Large intestine (tissue), 3 donors: Measurements from ENCODE around the gene ZFP92. TPM values are rescaled to one million over a fixed set of nuclear protein-coding genes. Genes with fewer than 3 reads are reported as not detected.

Source experiments
- DNase-seq, 2 donors: peaks; one replicate each; pipeline versions ENCODE4 v3.0.0 to v3.0.0-alpha.2; 2013
- H3K27ac ChIP-seq: one replicate; pipeline ENCODE4 v1.5.1; 2013; ENCODE audit warnings: low read length
- H3K27me3 ChIP-seq: 2 replicates; pipeline ENCODE4 v1.6.1; 2013; ENCODE audit warnings: low read length; ENCODE audit not compliant: control insufficient read depth, insufficient read depth
- H3K36me3 ChIP-seq: 2 replicates; pipeline ENCODE4 v1.6.1; 2013; ENCODE audit warnings: low read length; ENCODE audit not compliant: control insufficient read depth, insufficient read depth
- H3K4me1 ChIP-seq: one replicate; pipeline ENCODE4 v1.6.1; 2013; ENCODE audit warnings: low read length; ENCODE audit not compliant: control insufficient read depth, insufficient read depth
- H3K4me3 ChIP-seq: one replicate; pipeline ENCODE4 v1.5.1; 2013; ENCODE audit warnings: low read length
- H3K9me3 ChIP-seq: one replicate; pipeline ENCODE4 v1.6.1; 2013; ENCODE audit warnings: mild to moderate bottlenecking, low read depth, low read length, moderate library complexity; ENCODE audit not compliant: control insufficient read depth
- WGBS: methylation state at CpG from one replicate; pipeline ENCODE4 v1.1.5; 2013; ENCODE audit warnings: low lambda C conversion rate; ENCODE audit not compliant: insufficient coverage; 5-methylcytosine and 5-hydroxymethylcytosine counted together
- polyA plus RNA-seq: library from polyadenylated mRNA; unstranded; fragments of 120-200 nt; gene quantifications from one replicate; pipeline ENCODE4 v1.2.1, GENCODE V29; 2013

ZFP92 gene
- polyA plus RNA-seq, 1 donor = 5.0 TPM

- Histone ChIP-seq H3K4me1 (peaks cover 7% of the 10 kb centered on the region), H3K4me3 (no peak overlapping the region), H3K9me3 (no peaks in the 10 kb centered on the region), H3K27ac (no peak overlapping the region), H3K36me3 (no peaks in the 10 kb centered on the region), H3K27me3 (no peaks in the 10 kb centered on the region)
- DNase-seq = no peak
- no CpG with 5 or more reads among the region's 10 CpGs for WGBS
Observed at GRCh38 chrX:153408221-153408721, 3.0 kb upstream of the ZFP92 start.

GRCh38 chrX:153408871-153409351 lies 2.4 kb upstream of the ZFP92 start:
- no peaks in the 10 kb centered on the region for H3K27me3 ChIP-seq
- no peak overlapping the region for H3K4me3 ChIP-seq
- no CpG with 5 or more reads among the region's 12 CpGs for WGBS
- H3K9me3 ChIP-seq = no peaks in the 10 kb centered on the region
- no peak overlapping the region for H3K27ac ChIP-seq
- H3K36me3 ChIP-seq = no peaks in the 10 kb centered on the region
- DNase-seq = no peak
- H3K4me1 ChIP-seq = peaks cover 7% of the 10 kb centered on the region

GRCh38 chrX:153409414-153410101 lies 1.7 kb upstream of the ZFP92 start:
- Histone ChIP-seq H3K36me3 (no peaks in the 10 kb centered on the region), H3K27me3 (no peaks in the 10 kb centered on the region), H3K4me3 (no peak overlapping the region), H3K4me1 (peaks cover 7% of the 10 kb centered on the region), H3K27ac (no peak overlapping the region), H3K9me3 (no peaks in the 10 kb centered on the region)
- WGBS = no CpG with 5 or more reads among the region's 30 CpGs
- peak; percentile 65 to 88 for DNase-seq

GRCh38 chrX:153410373-153410772 lies 899 bp upstream of the ZFP92 start:
- no CpG with 5 or more reads among the region's 15 CpGs for WGBS
- Histone ChIP-seq H3K36me3 (no peaks in the 10 kb centered on the region), H3K4me1 (peaks cover 7% of the 10 kb centered on the region), H3K4me3 (no peak overlapping the region), H3K27ac (no peak overlapping the region), H3K27me3 (no peaks in the 10 kb centered on the region), H3K9me3 (no peaks in the 10 kb centered on the region)
- peak; percentile 16 to 72 for DNase-seq

GRCh38 chrX:153410888-153411254 lies 401 bp upstream of the ZFP92 start:
- WGBS = no CpG with 5 or more reads among the region's 12 CpGs
- Histone ChIP-seq H3K4me1 (peaks cover 7% of the 10 kb centered on the region), H3K27me3 (no peaks in the 10 kb centered on the region), H3K27ac (no peak overlapping the region), H3K36me3 (no peaks in the 10 kb centered on the region), H3K4me3 (peak overlapping the region; percentile 6), H3K9me3 (no peaks in the 10 kb centered on the region)
- no peak for DNase-seq

GRCh38 chrX:153411988-153412574 lies 809 bp downstream of the ZFP92 start:
- H3K4me3 ChIP-seq = peak overlapping the region; percentile 40
- no peaks in the 10 kb centered on the region for H3K27me3 ChIP-seq
- peaks cover 7% of the 10 kb centered on the region for H3K4me1 ChIP-seq
- H3K27ac ChIP-seq = no peak overlapping the region
- no CpG with 5 or more reads among the region's 17 CpGs for WGBS
- no peaks in the 10 kb centered on the region for H3K36me3 ChIP-seq
- H3K9me3 ChIP-seq = no peaks in the 10 kb centered on the region
- no peak for DNase-seq

- Histone ChIP-seq H3K9me3 (no peaks in the 10 kb centered on the region), H3K27ac (no peak overlapping the region), H3K4me1 (peaks cover 7% of the 10 kb centered on the region), H3K36me3 (no peaks in the 10 kb centered on the region), H3K4me3 (no peak overlapping the region), H3K27me3 (no peaks in the 10 kb centered on the region)
- WGBS = no CpG with 5 or more reads among the region's 23 CpGs
- no peak for DNase-seq
Observed at GRCh38 chrX:153412746-153413720, 1.8 kb downstream of the ZFP92 start.

- Histone ChIP-seq H3K27ac (no peak overlapping the region), H3K4me1 (peaks cover 7% of the 10 kb centered on the region), H3K36me3 (no peaks in the 10 kb centered on the region), H3K9me3 (no peaks in the 10 kb centered on the region), H3K4me3 (no peak overlapping the region), H3K27me3 (no peaks in the 10 kb centered on the region)
- no peak for DNase-seq
- no CpG with 5 or more reads among the region's 11 CpGs for WGBS
Observed at GRCh38 chrX:153413731-153414130, 2.5 kb downstream of the ZFP92 start.

- Histone ChIP-seq H3K27me3 (no peaks in the 10 kb centered on the region), H3K9me3 (no peaks in the 10 kb centered on the region), H3K36me3 (no peaks in the 10 kb centered on the region), H3K4me1 (peaks cover 7% of the 10 kb centered on the region), H3K4me3 (no peak overlapping the region), H3K27ac (no peak overlapping the region)
- DNase-seq = no peak
- WGBS = no CpG with 5 or more reads among the region's 9 CpGs
Observed at GRCh38 chrX:153414856-153415510, 3.7 kb downstream of the ZFP92 start.
